ENCODE results near the gene ATMIN. TPM values are rescaled to one million over a fixed set of nuclear protein-coding genes. Genes with fewer than 3 reads are reported as not detected.

Gene ATMIN
- total and polyA plus RNA-seq, 2 donors (not counting 1 experiment from before 2014, with no cell fraction given): 7.5 to 31.5 TPM

DNA sequence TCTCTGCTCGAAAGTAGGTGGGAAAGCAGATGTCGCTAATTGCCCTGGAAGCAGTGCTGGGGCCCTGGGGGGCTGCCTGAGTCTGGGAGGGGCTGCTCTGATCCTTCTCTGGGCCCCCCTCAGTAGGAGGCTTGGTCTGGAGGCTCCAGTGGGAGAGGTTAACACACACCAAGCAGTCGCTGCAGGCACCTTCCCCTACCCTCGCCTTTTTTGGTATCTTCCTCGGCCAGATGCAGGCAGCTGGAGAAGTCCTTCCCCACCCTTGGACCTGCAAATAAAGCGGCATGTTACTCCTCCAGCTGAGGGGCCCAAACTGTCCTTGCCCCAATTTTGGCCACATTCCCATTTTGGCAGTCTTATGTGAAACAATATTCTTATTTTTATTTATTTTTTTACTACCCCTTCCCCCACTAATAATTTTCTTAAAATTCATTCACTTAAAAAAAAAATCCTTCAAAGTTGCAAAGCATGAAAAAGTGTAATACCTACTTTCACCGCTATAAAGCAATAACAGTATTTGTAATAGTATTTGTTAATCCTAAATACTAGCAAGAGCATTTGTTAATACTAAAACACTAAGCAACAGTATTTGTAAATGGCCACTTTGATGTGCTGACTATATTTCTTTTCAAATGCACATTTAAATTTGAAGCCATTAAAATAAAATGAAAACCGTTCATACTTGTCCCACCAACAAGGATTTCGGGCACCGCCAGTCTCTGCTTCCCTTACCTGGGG lies 26.4 kb downstream of the ATMIN start:
- no peak for ATAC-seq (ENCODE audit: low read depth)
- no peaks in the 10 kb centered on the region for H3K9me3 Mint-ChIP-seq (ENCODE audit: insufficient read depth)
- H3K36me3 ChIP-seq (replicated peaks in 1 of 2; ENCODE audit: control extremely low read depth in 1 of 2, control insufficient read depth in 1 of 2, extremely low read depth in 1 of 2, insufficient read depth in 2 of 2, low read length in 1 of 2): no peaks in the 10 kb centered on the region
- H2AFZ ChIP-seq (ENCODE audit: insufficient read depth, low read depth, low read length, poor library complexity, severe bottlenecking): no peak overlapping the region
- H3K9ac ChIP-seq (ENCODE audit: low read length): no peak overlapping the region
- no peaks in the 10 kb centered on the region for H3K9me3 ChIP-seq (ENCODE audit: control extremely low read depth in 1 of 3, control insufficient read depth in 2 of 3, insufficient read depth in 1 of 3, low read length in 2 of 3)
- no peak overlapping the region for H3K27ac Mint-ChIP-seq
- POLR2A ChIA-PET: no interaction called here
- H3K4me3 ChIP-seq (ENCODE audit: control extremely low read depth in 1 of 5, extremely low read depth in 1 of 5, insufficient read depth in 1 of 5, low read depth in 2 of 5, low read length in 4 of 5): no peak overlapping the region
- DNase-seq: no peak
- H4K20me1 ChIP-seq (ENCODE audit: control insufficient read depth, insufficient read depth, low read length, poor library complexity, severe bottlenecking): no peaks in the 10 kb centered on the region
- H3K4me2 ChIP-seq (replicated peaks; ENCODE audit: low read depth, low read length, poor library complexity, severe bottlenecking): no peak overlapping the region
- no peak for TF ChIP-seq EZH2 (IDR thresholded peaks at IDR 0.05; ENCODE audit: borderline replicate concordance, insufficient read depth, low read depth, low read length, poor library complexity, severe bottlenecking)
- TF ChIP-seq, protein P1, sequence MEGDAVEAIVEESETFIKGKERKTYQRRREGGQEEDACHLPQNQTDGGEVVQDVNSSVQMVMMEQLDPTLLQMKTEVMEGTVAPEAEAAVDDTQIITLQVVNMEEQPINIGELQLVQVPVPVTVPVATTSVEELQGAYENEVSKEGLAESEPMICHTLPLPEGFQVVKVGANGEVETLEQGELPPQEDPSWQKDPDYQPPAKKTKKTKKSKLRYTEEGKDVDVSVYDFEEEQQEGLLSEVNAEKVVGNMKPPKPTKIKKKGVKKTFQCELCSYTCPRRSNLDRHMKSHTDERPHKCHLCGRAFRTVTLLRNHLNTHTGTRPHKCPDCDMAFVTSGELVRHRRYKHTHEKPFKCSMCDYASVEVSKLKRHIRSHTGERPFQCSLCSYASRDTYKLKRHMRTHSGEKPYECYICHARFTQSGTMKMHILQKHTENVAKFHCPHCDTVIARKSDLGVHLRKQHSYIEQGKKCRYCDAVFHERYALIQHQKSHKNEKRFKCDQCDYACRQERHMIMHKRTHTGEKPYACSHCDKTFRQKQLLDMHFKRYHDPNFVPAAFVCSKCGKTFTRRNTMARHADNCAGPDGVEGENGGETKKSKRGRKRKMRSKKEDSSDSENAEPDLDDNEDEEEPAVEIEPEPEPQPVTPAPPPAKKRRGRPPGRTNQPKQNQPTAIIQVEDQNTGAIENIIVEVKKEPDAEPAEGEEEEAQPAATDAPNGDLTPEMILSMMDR (IDR thresholded peaks at IDR 0.05): no peak
- no peak overlapping the region for H3K4me3 Mint-ChIP-seq
- intact Hi-C loops (cut with micrococcal nuclease): no loop called here
- 98% methylated on average over 9 of the region's 10 CpGs for WGBS (ENCODE audit: insufficient coverage)
- no peaks in the 10 kb centered on the region for H3K27me3 ChIP-seq (replicated peaks in 1 of 4; ENCODE audit: control extremely low read depth in 1 of 4, control insufficient read depth in 3 of 4, insufficient read depth in 4 of 4, low read length in 3 of 4)
- H3K4me1 ChIP-seq (ENCODE audit: control insufficient read depth in 2 of 2, insufficient read depth in 2 of 2, low read length in 2 of 2): no peaks in the 10 kb centered on the region
- CTCF ChIA-PET: no interaction called here
- H3K4me1 Mint-ChIP-seq: no peaks in the 10 kb centered on the region
- H3K27me3 Mint-ChIP-seq: no peaks in the 10 kb centered on the region
- H3K79me2 ChIP-seq (ENCODE audit: control insufficient read depth, insufficient read depth, low read length): no peaks in the 10 kb centered on the region
- no peak overlapping the region for H3K27ac ChIP-seq (ENCODE audit: low read length in 2 of 2)

DNA sequence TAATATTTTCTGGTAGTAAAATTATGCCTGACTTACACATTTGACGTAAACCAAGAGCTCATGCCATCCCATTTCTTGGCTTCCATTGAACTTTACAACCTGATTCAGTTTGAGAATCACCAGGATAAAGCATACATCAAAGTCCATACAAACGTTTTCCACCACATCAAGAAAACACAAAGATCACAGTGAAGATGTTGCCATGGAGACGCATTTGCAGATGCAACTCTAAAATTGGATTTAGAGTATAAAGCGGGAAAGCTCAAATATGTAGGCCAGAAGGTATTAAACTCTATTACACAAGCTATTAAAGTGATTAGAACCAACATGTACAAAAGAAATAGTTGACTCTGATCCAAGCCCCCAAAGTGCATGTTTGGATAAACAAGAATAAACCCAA lies 31.0 kb downstream of the ATMIN start:
- DNase-seq (no peak), ATAC-seq (ENCODE audit: low read depth) (no peak)
- peaks cover 3% of the 10 kb centered on the region for H3K27me3 Mint-ChIP-seq
- no peaks in the 10 kb centered on the region for H3K4me1 Mint-ChIP-seq
- H3K4me3 ChIP-seq (ENCODE audit: control extremely low read depth in 1 of 5, extremely low read depth in 1 of 5, insufficient read depth in 1 of 5, low read depth in 2 of 5, low read length in 4 of 5): no peak overlapping the region
- no peaks in the 10 kb centered on the region for H4K20me1 ChIP-seq (ENCODE audit: control insufficient read depth, insufficient read depth, low read length, poor library complexity, severe bottlenecking)
- no peaks in the 10 kb centered on the region for H3K27me3 ChIP-seq (replicated peaks in 1 of 4; ENCODE audit: control extremely low read depth in 1 of 4, control insufficient read depth in 3 of 4, insufficient read depth in 4 of 4, low read length in 3 of 4)
- no peaks in the 10 kb centered on the region for H3K36me3 ChIP-seq (replicated peaks in 1 of 2; ENCODE audit: control extremely low read depth in 1 of 2, control insufficient read depth in 1 of 2, extremely low read depth in 1 of 2, insufficient read depth in 2 of 2, low read length in 1 of 2)
- H3K27ac ChIP-seq (ENCODE audit: low read length in 2 of 2): no peak overlapping the region
- H3K4me2 ChIP-seq (replicated peaks; ENCODE audit: low read depth, low read length, poor library complexity, severe bottlenecking): no peak overlapping the region
- no peaks in the 10 kb centered on the region for H3K9me3 Mint-ChIP-seq (ENCODE audit: insufficient read depth)
- 100% methylated on average over 1 of the region's 4 CpGs for WGBS (ENCODE audit: insufficient coverage)
- no peak overlapping the region for H3K9ac ChIP-seq (ENCODE audit: low read length)
- TF ChIP-seq, protein P1 (IDR thresholded peaks at IDR 0.05): no peak
- TF ChIP-seq EZH2 (IDR thresholded peaks at IDR 0.05; ENCODE audit: borderline replicate concordance, insufficient read depth, low read depth, low read length, poor library complexity, severe bottlenecking): no peak
- intact Hi-C loops (cut with micrococcal nuclease): no loop called here
- no peak overlapping the region for H3K4me3 Mint-ChIP-seq
- H2AFZ ChIP-seq (ENCODE audit: insufficient read depth, low read depth, low read length, poor library complexity, severe bottlenecking): no peak overlapping the region
- no peaks in the 10 kb centered on the region for H3K9me3 ChIP-seq (ENCODE audit: control extremely low read depth in 1 of 3, control insufficient read depth in 2 of 3, insufficient read depth in 1 of 3, low read length in 2 of 3)
- H3K79me2 ChIP-seq (ENCODE audit: control insufficient read depth, insufficient read depth, low read length): no peaks in the 10 kb centered on the region
- H3K4me1 ChIP-seq (ENCODE audit: control insufficient read depth in 2 of 2, insufficient read depth in 2 of 2, low read length in 2 of 2): no peaks in the 10 kb centered on the region
- POLR2A ChIA-PET: no interaction called here
- H3K27ac Mint-ChIP-seq: no peak overlapping the region
- CTCF ChIA-PET: no interaction called here

All from B cell (primary cell).